GM19397 (cell line): Measurements from ENCODE around the gene TLR7.

Source experiments
- ATAC-seq: cut with Tn5 transposase; IDR thresholded peaks from one replicate; pipeline ENCODE4 v1.9.1; 2021; ENCODE audit warnings: mild to moderate bottlenecking, moderate library complexity; ENCODE audit not compliant: unreplicated experiment

TLR7 gene

DNA sequence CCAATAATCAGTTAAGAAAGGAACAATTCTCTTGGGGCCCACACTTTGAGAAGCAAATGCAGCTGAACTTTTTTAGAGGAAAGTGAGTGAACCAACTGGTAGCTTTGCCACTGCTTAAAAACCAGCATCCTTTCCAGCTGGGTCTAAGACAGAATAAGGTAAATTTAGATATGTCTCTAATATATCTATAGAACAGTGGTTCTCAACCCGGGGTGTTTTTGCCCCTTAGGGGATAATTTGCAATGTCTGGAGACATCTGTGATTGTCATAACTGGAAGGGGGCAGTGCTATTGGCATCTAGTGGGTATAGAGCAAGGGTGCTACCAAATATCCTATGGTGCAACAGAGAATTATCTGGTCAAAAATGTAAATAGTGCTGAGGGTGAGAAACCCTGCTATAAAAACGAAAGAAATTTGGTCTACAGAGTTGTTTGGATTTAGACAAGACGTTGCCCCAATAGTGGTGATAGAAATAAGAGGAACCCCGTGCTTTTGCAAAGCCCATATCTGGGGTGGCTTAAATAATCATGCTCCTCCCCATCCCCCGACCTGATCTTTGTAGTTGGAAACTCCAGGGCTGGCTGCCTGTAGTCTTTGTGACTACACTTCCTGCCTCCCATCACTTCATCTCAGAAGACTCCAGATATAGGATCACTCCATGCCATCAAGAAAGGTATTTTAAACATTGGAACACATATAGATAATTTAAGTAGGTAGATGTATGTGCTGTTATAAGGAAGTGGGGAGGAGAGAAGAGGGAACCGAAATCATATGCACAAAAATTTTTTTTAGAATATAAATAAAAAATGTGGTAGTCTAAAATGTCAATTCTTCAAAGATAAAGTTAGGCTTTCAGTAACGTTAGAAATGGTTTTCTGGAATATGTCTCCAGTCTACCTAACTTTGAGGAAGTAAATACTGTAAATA lies at the start of gene TLR7:
Gene TLR7, plus strand, starts transcription at position 622 of the 927 bp plus-strand sequence. CDS start 507 bp downstream, outside the sequence.
- ATAC-seq: peak; percentile 50

DNA sequence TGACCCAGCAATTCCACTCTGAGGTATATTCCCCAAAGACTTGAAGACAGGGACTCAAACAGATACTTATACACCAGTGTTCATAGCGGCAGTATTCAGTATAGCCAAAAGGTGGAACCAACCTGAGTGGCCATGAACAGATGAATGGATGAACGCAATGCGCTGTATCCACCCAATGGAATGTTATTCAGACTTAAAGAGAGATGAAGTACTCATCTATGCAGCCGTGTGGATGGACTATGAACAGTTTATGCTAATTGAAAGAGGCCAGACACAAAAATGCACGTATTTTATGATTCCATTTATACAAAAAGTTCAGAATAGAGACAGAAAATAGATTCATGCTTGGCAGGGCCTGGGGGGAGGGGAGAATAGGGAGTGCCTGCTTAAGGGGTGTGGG lies 49.3 kb upstream of the TLR7 start:
- ATAC-seq: no peak

DNA sequence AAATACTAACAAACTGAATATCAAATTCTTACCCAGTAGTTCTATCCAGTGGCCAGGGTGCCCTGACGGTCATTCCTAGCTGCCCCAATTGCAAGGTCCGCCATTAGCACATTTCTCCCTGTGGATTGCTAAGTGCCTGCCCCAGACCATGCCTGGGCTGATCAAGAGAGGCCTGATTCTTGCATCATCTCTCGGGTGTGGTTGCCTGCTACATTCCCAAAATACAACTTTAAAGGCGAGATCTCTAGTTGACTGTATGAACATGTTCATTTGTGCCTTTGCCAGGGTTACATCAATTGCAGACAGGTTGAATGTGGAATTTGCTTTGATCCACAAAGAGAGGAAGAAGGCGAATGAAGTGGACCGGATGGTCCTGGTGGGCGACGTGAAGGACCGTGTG lies 47.6 kb upstream of the TLR7 start:
- no peak for ATAC-seq

DNA sequence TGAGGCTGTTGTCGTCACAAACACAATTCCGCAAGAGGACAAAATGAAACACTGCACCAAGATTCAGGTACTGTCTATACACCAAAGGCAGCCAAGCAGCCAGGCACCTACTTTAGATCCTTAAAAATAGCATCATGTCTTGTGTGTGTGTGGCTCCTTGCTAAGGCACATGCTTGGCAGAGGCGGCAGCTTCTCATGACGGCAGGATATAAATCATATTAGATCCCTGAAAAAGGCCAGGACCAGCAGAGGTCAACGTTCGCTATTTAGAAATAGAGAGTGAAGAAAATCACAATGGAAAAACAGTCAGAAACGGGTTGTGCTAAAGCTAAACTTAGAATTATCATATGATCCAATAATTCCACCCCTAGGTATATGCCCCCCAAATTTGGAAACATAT lies 46.1 kb upstream of the TLR7 start:
- no peak for ATAC-seq

DNA sequence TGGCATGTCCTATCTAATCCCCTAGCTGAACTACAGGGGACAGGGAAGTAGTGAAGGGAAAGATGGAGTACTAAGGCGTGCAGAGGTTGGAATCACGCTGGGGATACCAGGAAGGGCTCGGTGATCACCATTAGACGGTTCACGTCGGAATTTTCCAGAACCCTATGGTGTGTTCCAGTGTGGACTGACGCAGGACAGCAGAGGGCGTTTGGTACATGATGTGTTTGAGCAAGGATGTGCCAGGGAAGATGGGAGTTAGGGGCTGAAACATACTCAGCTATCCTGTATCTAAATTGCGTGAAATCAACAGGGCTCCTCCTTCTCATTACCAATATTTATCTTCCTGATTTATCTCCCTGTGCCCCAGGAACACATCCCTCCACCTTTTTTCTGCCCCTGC lies 41.9 kb upstream of the TLR7 start:
- ATAC-seq: no peak

DNA sequence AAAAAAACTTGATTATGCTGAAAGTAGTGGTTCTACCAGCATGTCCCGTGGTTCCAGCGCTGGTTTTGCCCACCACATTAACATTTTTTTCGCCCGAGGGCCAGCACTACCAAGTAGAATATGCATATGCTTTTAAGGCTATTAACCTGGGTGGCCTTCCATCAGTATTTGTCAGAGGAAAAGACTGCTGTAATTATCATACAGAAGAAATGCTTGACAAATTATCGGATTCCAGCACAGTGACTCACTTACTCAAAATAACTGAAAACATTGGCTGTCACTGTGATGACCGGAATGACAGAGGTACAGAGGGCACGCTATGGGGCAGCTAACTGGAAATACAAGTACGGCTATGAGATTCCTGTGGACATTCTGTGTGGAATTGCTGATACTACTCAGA lies 41.1 kb upstream of the TLR7 start:
- ATAC-seq: no peak

DNA sequence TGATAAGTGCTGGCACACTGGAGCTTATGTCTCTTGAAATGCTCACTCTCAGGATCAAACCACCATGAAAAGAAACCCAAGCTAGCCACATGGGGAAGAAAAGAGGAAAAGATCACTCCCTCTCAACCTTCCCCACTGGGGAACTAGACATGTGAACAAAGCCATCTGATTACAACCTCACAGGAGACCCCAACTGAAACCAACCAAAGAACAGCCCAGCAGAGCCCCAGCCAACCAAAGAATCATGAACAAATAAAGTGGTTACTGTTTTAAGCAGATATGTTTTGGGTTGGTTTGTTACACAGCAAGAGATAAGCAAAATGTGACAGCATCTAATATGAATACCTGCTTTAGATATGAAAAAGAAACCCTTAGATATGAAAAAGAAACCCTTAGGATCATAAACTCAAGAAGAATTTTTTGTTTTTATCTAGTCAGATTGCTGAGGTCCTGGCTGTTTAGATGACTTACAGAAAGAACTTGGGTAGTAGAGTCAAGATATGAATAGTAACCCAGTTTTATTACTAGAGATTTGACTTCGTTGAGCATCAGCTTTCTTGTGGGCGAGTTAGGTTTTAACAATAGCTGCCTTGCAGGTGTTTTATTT lies 23.7 kb upstream of the TLR7 start:
- no peak for ATAC-seq

DNA sequence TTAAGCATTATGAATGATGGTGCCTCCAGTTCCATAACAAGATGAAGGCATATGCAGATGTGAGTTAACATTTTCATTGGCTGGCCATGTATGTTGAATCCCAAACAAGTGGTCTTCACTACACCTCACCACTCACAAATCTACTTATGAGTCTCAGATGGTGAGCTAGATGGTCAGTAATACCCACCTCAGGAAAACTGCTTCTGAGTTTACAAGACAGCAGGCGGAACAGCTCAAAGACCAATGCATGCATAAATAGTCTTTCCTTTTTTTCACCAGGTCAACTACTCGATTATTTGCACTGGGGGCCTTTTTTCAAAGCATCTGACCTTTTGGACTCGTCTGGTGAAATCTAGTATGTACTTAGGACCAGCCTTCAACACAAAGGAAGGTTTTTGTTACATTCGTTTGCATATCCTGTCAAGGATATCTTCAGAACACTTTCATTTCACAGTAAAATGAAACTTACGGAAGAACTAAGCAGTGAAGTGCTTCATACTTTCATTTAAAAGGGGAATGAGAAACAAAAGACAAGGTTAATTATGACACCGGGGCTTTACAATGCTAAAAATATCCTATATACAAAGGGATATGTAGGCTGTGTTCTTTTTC lies 23.1 kb upstream of the TLR7 start:
- ATAC-seq: peak; percentile 85

DNA sequence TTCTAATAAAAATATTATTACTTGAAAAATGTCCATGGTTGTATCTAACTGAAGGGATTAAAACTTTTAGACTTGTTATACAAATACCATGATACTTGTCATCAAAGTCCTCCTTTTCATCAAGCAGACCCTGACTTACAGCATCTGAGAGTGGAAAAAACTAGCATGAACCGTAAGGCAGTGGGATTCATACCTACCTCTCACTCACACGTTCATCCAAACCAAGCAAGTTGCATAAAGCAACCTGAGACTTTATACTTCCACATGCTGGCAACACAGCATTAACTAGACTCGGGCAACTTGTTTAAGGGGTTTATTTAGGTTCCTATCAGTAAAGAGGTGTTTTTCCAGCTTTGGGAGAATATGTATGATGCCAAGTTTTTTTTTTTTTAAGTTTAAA lies 22.6 kb upstream of the TLR7 start:
- peak; percentile 28 for ATAC-seq

DNA sequence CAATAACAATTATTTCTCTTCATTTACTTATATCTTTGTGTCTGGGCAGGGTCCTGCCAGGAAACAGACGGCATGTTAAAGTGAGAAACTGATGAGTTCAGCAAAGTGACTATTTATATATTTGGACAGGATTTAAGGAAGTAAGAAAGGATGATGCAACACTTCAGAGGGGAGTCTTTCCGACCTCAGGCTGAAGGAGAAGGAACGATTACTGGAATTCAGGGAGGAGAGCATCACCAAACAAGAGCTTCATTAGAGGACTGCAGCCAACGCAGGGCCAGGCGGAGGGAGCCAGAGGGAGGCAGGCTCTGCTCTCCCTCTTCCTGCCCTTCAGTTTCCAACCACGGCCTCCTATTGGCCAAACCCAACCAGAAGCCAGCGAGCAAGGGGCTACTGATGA lies 1.5 kb upstream of the TLR7 start:
- ATAC-seq: no peak

DNA sequence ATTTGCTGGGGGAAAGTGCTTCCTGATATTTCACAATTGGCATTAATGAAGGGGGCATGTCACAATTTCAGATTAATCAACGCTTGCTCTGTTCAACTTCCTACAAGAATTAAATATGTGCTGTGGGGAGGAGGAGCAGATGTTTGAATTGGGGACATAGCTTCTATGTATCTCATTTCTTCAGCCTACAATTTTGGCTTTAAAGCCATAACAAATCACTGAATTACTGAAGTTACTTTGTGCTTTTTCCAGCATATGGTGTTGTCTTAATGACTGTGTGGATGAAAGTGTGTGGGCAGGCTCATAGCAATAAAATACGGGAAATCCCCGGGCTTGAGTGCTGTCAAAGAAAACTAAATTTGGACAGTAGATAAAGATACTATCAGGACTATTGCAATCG lies 813 bp downstream of the TLR7 start:
- ATAC-seq: no peak

DNA sequence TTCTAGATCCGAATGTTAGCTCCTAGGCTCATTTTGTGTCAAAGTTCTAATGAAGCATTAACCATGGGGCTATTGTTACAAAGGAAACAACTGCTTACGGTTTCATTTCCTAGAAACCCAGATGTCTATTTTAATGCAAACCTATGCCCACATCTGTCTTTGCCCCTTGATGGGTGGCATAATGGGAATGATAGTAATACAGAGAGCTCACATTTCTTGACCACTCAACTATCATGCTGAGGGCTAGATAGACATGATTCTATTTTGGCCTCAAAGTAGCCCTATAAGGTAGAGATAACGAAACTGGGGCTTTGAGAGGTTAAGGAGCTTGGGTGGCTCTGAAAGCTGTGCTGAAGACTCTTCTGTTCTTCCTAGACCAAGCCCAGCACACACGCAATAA lies 1.9 kb downstream of the TLR7 start:
- no peak for ATAC-seq

DNA sequence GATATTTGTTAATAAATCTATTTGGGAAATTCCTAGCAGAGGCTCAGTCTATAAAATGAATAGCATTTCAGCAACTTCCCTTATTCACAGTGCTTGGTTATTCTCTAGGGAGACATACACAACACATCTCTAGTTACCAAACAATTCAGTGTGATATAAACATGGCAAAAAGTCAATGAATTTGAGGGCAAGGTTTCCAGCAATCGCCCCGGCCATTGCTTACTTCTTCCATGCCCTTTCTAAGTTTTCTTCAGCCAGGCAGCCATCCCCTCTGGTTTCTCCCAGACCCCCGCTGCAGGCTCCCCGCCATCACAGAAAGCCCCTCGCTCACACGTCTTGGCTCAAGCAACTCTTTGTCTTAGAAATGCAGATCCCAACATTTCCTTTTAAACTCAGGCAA lies 4.4 kb downstream of the TLR7 start:
- no peak for ATAC-seq

DNA sequence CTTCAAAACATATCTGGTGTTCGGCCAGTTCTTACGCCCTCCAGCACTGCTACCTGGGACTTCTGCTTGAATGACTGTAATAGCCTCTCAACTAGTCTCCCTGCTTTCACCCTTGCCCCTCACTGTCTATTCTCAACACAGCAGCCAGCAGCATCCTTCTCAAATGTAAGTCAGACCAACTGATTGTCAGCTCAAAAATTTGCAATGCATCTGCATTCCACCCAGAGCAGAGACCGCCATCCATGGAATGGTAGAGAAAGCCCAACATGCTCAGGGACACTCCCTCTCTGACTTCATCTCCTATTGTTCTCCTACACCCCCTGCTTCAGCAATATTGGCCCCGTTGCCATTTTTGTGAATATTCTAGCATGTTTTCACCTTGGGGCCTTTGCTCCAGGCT lies 5.9 kb downstream of the TLR7 start:
- no peak for ATAC-seq

DNA sequence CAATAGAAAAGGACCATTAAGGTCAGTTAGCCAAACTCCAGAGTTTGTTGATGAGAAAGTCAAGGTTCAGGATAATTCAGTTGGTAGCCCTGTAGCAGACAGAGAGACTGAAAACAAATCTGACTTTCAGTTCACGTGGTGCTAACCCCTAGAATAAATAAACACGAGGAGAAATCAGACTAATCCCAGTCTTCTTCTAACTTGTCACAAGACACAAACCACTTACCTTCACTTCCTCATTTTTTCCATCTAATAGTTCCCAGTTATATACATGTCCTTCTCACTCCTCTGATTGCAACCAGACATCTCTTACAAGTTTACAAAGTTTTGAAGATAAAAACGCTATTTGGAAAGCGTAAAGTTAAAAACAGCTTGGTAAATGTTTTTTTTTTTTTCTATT lies 7.7 kb downstream of the TLR7 start:
- no peak for ATAC-seq

DNA sequence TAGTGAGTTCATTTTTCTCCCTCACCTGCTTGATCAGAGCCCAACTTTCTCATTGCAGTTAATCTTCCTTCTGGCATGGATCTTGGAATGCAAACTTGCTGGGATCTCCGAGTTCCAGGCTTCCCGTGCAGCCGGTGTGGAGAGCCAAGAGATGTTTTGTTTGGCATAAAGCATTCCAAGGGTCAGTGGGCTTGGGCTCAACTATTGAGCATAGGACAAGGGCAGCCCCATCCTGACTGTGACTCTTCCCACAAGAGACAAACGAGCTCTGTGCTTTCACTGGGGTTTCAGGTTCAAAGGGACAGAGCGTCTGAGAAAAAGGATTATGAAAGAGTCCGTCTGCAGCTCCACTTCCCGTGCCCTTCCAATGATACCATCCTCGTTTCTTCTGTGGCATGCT lies 10.5 kb downstream of the TLR7 start:
- no peak for ATAC-seq

DNA sequence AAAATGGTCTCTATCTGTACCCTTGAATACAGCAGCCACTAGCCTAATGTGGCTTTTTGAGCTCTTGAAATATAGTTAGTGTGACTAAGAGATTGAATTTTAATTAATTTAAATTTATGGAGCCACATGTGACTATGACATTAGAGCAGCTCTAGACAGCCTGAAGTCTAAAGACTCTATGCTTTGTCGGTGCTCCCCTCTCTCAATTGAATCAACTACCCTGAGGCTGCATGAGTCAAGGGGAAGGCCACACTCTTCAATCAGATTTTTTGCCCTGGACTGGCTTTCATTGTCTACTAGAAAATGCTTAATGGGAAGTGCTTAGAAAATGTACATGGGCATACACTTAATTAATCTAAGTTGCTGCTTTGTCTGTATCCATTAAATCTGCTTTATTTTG lies 11.7 kb downstream of the TLR7 start:
- ATAC-seq: no peak

DNA sequence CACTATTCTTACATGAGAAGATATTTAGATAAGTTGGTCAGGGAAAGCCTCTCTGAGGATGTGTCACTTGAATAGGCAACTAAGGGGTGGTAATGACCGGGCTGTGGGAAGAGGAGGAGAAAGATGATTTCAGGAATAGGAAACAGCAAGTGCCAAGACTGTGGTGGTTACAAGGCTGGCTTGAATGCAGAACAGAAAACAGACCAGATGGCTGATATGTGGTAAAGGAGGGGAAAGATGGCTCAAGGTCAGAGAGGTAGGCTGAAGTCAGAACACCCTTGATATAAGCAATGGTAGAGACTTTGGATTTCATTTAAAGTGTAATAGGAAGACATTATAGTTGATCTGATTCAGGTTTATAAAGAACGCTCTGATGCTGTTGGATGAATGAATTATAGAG lies 15.0 kb downstream of the TLR7 start:
- ATAC-seq: no peak

DNA sequence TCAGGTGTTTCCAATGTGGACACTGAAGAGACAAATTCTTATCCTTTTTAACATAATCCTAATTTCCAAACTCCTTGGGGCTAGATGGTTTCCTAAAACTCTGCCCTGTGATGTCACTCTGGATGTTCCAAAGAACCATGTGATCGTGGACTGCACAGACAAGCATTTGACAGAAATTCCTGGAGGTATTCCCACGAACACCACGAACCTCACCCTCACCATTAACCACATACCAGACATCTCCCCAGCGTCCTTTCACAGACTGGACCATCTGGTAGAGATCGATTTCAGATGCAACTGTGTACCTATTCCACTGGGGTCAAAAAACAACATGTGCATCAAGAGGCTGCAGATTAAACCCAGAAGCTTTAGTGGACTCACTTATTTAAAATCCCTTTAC lies 18.6 kb downstream of the TLR7 start:
- no peak for ATAC-seq

DNA sequence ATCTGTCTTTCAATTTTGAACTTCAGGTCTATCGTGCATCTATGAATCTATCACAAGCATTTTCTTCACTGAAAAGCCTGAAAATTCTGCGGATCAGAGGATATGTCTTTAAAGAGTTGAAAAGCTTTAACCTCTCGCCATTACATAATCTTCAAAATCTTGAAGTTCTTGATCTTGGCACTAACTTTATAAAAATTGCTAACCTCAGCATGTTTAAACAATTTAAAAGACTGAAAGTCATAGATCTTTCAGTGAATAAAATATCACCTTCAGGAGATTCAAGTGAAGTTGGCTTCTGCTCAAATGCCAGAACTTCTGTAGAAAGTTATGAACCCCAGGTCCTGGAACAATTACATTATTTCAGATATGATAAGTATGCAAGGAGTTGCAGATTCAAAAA lies 19.7 kb downstream of the TLR7 start:
- ATAC-seq: no peak

DNA sequence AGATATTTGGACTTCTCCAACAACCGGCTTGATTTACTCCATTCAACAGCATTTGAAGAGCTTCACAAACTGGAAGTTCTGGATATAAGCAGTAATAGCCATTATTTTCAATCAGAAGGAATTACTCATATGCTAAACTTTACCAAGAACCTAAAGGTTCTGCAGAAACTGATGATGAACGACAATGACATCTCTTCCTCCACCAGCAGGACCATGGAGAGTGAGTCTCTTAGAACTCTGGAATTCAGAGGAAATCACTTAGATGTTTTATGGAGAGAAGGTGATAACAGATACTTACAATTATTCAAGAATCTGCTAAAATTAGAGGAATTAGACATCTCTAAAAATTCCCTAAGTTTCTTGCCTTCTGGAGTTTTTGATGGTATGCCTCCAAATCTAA lies 20.3 kb downstream of the TLR7 start:
- no peak for ATAC-seq

DNA sequence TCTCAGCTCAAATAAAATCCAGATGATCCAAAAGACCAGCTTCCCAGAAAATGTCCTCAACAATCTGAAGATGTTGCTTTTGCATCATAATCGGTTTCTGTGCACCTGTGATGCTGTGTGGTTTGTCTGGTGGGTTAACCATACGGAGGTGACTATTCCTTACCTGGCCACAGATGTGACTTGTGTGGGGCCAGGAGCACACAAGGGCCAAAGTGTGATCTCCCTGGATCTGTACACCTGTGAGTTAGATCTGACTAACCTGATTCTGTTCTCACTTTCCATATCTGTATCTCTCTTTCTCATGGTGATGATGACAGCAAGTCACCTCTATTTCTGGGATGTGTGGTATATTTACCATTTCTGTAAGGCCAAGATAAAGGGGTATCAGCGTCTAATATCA lies 20.9 kb downstream of the TLR7 start:
- no peak for ATAC-seq
